GM10847 (cell line): ENCODE measurements around the gene CYP2R1.
A peak's percentile ranks its signal among the peaks of the same experiment; 100 is the strongest.

Experiments
- POLR2A ChIP-seq: IDR thresholded peaks from 2 replicates; pipeline ENCODE4 v1.6.1; 2011; ENCODE audit not compliant: insufficient read length; ENCODE audit errors: extremely low read depth

The CYP2R1 gene

DNA sequence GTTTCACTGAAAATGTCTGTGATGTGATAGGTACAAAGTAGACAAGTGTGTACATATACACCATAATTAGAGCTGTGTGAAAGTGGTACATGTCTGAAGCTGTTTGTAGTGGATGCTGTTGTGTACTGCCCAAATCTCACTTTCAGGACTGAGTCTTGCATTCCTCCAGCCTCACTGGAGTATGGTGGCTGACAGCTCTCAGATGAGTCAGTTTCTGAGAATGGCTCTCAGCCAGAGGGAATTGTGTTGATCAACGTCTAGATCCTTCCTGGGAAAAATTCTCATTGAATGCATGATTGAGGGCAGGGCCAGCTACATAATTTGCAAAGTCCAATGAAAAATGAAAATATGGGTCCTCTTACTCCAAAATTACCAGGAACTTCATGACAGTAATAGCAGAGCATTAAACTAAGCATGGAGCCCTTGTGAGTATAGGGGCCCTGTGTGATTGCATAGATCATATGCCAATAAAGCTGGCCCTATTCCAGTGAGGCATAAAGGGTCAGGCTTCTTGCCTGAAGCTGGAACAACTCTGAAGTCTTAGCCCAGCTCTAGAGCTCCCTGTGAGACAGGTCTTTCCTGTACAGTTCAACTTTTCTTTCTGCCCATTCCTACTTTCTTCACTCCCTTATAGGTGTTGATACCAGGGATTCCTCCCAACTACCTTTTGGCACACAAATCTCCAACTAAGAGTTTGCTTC, 10.8 kb upstream of the CYP2R1 start:
- TF ChIP-seq POLR2A = no peak

DNA sequence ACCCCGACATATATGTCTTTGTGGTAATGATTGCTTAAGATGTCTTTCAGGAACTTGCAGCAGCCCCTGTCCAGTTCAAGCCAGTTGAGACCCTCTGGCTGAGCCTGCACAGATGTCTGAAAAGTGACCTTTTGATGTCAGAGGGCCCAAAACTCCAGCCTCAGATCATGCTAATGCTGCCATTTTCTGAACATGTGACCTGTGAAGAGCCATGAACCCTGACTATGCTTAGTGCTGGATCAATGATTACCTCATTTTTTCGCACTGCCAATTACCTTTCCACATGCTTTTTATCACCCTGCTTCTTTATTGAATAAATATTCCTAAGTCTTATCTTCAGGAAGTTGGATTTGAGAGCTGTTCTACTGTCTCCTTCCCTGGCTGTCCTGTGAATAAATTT, 6.9 kb upstream of the CYP2R1 start:
- no peak for TF ChIP-seq POLR2A

DNA sequence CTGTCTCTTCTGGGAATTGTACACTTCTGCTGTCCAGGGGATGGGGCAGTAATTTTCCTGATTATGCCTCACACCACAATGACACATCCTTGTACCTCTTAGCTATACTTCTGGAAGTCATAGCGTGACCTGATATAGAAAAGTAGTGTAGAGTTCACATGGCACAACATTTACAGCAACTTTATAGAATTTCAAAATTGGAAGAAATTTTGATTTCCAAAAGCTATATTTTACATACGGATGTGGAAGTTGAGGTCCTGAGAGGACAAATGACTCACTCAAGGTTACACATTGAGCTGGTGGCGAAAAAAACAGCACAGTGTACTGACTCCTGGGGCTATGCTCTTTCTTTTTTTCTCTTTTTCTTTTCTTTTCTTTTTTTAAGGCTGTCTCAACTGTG, 6.3 kb upstream of the CYP2R1 start:
- no peak for TF ChIP-seq POLR2A

DNA sequence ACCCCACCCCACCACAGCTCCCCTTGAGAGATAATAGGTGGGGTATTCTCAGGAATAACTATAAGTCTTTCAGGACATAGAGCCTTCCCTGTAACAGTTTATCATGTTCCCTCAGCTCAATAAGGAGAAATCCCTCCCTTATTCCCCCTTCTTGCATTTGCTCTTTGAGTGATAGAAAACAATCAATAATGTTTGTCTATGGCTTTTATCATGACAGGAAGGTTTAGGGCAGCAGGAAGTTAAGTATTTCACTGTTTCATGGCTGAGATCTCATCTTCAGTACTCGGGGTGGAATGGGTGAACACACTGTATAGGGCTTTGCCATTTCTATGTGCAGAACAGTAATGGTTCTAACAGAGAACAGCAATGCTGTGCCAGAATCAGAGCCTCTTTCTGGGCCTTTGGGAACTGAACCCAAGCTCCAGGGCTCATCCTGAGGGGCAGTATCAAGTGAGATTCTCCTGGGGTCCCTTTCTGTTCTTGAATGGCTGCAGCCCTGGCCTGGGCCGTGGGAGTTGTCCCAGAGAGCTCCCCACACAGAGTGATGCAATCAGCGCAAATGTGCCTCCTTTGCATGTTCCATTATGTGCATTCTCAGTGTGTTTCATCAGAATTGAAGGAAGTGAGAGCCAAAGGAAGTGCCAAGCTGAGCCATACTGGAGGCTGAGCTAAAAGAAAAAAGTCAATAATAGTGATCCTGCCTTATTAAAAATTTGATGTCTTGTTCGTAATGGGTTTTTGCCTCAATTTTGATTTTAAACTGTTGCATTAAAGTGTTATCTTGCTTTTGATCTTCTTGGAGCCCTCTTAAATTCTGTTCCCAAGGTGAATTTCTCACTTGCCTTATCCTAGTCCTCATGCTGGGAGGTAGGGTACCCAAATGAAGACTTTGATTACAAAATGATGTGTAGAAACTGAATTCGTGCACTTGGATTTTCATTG, 2.9 kb upstream of the CYP2R1 start:
- no peak for TF ChIP-seq POLR2A

DNA sequence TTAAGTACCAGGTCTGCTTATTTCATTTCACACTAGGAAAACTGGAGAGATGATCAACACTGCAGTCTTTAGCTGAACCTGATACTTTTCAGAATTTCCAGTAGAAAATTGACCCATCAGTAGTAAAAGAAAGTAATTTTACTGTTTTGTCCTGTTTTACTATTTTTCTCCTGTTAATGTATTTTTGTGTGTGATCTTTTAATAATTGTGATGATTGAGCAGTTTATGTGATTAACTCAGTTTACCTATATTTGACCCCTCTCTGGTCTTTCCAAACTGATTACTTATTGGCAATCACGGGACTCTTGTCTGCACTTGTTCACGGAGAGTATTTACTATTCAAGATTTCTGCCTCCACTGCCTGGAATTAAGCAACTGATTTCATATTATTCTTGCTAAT, 546 bp upstream of the CYP2R1 start:
- no peak for TF ChIP-seq POLR2A

DNA sequence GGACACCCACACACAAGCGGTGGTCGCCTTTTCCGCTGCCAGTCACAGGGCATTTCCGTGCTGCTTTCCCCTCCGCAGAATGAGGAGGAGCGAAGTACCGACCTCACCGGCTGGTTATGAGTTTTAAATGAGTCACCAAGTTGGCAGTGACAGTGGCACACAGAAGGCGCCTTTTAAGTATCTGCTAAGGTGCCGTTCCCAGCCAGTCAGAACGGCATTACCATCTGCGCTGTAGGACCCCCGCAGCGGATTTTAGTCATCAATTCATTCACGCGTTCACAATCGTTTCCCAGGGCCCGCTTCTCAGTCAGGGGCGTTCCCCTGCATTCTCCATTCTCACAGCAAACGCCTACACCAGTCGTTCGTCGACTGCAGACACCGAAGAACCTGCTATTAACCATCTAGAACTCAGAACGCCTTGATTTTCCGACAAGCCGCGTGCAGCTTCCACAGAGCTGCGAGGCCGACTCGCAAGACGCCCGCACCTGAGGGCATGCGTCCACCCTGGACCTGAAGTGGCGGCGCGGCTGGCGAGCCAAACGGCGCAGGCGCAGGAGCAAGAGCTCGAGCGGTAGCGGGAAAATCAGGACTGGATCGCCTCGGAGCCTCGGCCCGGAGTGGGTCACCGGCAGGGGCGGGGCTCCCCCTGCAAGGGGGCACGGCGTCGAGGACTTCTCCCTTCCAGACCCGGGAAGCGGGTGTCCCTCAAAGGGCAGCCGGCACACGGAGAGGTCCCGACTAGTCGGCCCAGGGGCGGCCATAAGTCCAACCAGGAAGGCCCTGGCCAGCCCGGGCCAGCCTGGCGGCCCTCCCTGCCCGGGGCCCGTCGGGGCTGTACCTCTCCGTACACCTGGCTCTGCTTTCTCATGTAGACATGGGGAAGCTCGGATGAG, 642 bp downstream of the CYP2R1 start:
- TF ChIP-seq POLR2A = peak; percentile 89

DNA sequence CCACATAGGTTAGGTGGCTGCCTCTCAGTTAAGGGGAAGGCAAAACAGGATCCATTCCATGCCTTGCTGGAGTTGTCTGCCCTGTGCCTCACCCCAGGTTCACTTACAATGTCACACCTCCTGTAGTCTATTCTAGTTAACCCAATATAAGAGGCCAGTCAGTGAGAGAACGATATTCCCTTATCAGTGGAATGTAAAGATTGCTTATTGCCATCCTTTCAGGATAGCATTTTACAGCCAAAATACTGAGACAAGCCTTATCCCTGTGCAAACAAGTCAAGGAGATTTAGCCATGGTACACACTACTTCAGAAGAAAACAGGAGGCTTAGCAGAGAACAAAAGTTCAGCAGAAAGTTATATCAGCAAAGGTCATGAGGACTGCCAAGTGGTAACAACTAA, 5.5 kb downstream of the CYP2R1 start:
- TF ChIP-seq POLR2A = no peak

DNA sequence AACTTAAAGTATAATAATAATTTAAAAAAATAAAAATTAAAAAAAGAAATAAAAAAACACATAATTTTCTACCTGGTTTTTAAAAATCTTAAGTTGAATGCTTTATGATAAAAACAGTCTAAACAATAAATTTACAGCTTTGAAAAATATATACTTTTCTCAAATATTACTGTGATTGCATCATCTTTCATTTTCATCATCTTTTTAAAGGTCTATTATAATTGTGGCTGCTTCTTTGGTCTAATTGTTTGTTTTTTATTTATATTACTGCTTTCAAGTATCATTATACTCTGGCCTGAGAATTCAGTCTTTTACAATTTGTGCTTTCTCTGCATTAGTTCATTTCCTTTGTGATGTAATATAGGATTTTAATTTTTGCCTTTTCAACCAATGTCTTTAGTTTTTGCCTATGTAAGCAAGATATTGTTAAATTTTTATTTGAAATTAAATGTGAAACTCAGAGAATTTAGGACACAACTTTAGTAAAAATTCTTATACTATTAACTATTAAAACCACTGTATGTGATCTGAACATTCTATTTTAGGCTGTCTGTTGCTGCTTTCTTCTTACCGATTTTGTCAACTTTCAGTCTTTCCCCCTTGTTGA, 7.3 kb downstream of the CYP2R1 start:
- TF ChIP-seq POLR2A = no peak

DNA sequence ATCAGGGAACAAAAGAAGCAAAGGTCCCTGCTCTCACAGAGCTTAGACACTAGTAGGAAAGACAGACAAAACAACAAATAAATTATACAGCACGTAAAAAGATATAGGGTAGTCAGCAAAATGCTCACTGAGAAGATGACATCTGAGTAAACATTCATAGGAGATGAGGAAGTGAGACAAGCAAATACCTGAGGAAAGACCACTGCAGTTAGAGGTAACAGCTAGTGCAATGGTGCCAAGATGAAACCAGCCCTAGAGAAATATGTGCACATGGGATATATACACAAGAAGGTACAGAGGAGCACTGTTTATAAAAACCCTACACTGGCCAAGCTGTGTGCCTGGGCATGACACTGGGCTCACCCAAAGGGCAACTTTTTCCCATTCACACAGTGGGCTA, 9.8 kb downstream of the CYP2R1 start:
- no peak for TF ChIP-seq POLR2A

DNA sequence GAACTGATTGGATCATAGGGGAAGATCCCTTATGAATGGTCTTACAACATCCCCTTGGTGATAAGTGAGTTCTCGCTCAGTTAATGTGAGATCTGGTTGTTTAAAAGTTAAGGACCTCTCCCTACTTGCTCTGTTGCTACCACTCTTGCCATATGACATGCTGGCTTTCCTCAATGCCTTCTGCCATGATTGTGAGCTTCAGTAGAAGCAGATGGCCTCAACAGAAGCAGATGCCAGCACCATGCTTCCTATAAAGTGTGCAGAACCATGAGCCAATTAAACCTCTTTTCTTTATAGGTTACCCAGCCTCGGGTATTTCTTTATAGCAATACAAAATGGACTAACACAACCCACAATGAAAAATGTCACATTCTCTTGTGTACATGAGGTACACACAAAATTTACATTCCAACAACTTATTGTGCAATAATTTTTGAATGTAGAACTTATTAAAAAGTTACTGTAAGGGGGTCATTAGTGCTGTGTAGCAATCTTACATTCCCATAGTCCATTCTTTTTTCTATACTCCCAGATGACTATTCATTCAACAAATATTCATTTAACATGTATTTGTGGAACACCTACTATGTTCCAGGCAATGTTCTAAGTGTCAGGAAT, 10.3 kb downstream of the CYP2R1 start:
- TF ChIP-seq POLR2A = no peak

DNA sequence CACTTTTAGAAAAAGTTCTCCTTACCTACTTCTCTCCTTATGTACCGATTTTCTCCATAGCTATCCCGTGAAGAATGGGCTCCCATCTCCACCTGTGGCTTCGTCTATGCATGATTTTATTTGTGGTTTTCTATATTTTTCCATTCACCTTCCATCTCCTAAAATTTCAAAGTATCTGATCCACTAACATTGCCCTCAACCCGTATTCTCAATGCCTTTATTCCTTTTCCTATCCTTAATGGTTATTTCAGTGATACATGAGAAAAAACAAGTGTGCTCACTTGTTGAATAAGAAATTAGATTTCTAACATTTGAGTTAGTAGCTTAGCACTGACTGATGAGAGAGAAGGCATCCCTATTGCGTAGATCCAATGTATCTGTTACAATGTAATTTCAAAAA, 16.9 kb downstream of the CYP2R1 start:
- TF ChIP-seq POLR2A = no peak

DNA sequence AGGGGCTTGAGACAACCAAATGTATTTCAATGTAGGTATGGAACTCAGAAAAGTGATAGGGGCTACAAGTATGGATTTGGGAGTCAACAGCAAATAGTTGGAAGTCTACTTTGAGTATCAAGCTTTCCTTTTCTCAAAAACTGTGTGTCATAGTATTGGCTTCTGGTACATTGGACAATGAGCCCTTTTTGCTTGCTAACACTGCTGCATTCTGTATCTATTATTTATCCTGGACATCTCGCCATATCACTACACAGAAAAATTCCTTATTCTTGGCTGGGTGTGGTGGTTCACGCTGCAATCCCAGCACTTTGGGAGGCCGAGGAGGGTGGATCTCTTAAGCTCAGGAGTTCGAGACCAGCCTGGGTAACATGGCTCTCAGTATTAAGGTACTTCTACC, 18.4 kb downstream of the CYP2R1 start:
- TF ChIP-seq POLR2A = no peak

DNA sequence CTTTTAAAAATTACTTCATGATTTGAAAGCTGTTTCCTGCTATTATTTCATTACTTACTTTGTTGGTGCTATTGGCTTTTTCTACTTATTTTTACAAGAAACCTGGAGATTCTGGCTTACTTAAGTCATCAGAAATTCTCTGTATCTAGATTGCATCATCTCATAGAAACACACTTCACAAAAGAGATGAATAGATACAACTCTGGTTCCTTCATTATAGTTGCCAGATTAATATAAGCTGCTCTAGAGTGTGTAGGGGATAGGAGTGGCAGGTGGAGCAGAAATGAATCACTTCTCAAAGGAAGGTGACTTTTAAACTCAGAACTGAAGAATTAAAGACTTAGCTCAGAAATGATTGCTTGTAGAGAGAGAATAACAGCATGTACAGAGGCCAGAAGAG, 20.0 kb downstream of the CYP2R1 start:
- no peak for TF ChIP-seq POLR2A

DNA sequence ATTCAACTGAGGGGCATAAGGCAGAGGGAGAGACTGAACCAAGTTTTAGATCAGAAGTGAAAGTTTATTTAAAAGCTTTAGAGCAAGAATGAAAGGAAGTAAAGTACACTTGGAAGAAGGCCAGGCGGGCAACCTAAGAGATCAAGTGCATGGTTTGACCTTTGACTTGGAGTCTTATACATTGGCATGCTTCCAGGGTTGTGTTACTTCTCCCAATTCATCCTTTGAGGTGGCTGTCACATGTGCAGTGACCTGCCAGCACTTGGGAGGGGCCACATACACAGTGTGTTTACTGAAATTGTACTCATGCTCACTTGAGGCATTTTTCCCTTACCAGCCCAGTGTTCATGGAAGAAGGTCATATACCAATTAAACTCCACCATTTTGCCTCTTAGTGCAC, 30.4 kb downstream of the CYP2R1 start:
- no peak for TF ChIP-seq POLR2A

DNA sequence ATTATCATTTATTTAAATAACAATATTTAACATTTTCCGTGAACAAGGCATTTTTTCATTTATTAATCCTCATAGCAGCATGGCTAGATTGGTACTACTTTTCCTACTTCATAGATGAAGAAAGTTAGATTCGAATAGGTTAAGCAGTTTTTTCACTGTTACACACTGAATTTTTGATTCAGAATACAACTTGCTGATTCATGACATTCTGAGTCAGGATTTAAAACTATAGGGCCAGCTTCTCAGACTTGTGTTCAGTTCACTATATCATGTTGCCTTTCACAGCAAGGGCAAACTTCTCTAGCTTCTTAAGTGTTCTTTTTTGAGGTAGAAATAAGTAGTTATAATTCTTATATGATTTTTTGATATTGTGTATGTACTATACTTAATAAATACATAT, 31.5 kb downstream of the CYP2R1 start:
- no peak for TF ChIP-seq POLR2A
